Esophagus muscularis mucosa (tissue), 4 donors: ENCODE results near the gene HOXA7. TPM values are rescaled to one million over a fixed set of nuclear protein-coding genes. Genes with fewer than 3 reads are reported as not detected.

Experiments
- DNase-seq: peaks from one replicate; pipeline ENCODE4 v3.0.0-alpha.2; 2017; ENCODE audit errors: extremely low spot score
- H3K27ac ChIP-seq, 4 donors: fragments of 200-600 bp; sonication (generic); replicated peaks in 1 of 4; 1 replicate in 3 of 4; 2 replicates in 1 of 4; pipeline ENCODE4 v1.5.1; 2016 to 2019; ENCODE audit warnings: mild to moderate bottlenecking in 1 of 4
- H3K27me3 ChIP-seq, 4 donors: fragments of 200-600 bp; sonication (generic); one replicate each; pipeline versions ENCODE4 v1.5.1 to v1.6.0; 2016 to 2019
- H3K36me3 ChIP-seq, 4 donors: fragments of 200-600 bp; sonication (generic); one replicate each; pipeline ENCODE4 v1.5.1; 2016 to 2019
- H3K4me1 ChIP-seq, 4 donors: fragments of 200-600 bp; sonication (generic); one replicate each; pipeline ENCODE4 v1.5.1; 2016 to 2019
- H3K4me3 ChIP-seq, 4 donors: fragments of 200-600 bp; sonication (generic); 1 replicate in 2 of 4; 2 replicates in 2 of 4; pipeline ENCODE4 v1.5.1; 2016 to 2019; ENCODE audit warnings: mild to moderate bottlenecking in 4 of 4, moderate library complexity in 1 of 4
- H3K9me3 ChIP-seq, 4 donors: fragments of 200-600 bp; sonication (generic); 1 replicate in 3 of 4; 2 replicates in 1 of 4; pipeline ENCODE4 v1.5.1; 2016 to 2019
- EP300 ChIP-seq: sonication (generic); formaldehyde crosslinking; IDR thresholded peaks from one replicate; pipeline ENCODE4 v1.6.1; 2017; ENCODE audit warnings: antibody characterized with exemption
- POLR2A ChIP-seq: fragments of 450-650 bp; IDR thresholded peaks from one replicate; pipeline ENCODE4 v1.6.1; 2017; ENCODE audit warnings: antibody characterized with exemption, moderate library complexity, mild to moderate bottlenecking, low read depth
- POLR2AphosphoS5 ChIP-seq, 2 donors: sonication (generic); formaldehyde crosslinking; IDR thresholded peaks; one replicate each; pipeline ENCODE4 v1.6.1; 2017; ENCODE audit warnings: antibody characterized with exemption in 2 of 2
- WGBS: methylation state at CpG from one replicate; pipeline ENCODE4 v1.1.5; 2018; 5-methylcytosine and 5-hydroxymethylcytosine counted together
- intact Hi-C: fragments of 100-400 bp; cut with DNase I; formaldehyde crosslinking; loops from one replicate; pipeline ENCODE4 v1.15.1; 2023
- total RNA-seq, 4 donors: library from RNA; depleted of rRNA; stranded (reverse); fragments of >200 nt; gene quantifications; one replicate each; pipeline versions ENCODE4 v1.1.0 to v1.2.1, GENCODE V29; 2016
- TF ChIP-seq, protein P1 (sequence below), 3 experiments: fragments of 200-600 bp in 2 of 3; fragments of 450-650 bp in 1 of 3; sonication (generic) in 2 of 3; IDR thresholded peaks; one replicate each; pipeline ENCODE4 v1.5.1; 2017 to 2019; ENCODE audit warnings: antibody characterized with exemption in 3 of 3, mild to moderate bottlenecking in 2 of 3, moderate library complexity in 1 of 3

The HOXA7 gene
- total RNA-seq, 4 donors from 2014 or later = 0.33 to 1.7 (median 0.49) TPM

DNA sequence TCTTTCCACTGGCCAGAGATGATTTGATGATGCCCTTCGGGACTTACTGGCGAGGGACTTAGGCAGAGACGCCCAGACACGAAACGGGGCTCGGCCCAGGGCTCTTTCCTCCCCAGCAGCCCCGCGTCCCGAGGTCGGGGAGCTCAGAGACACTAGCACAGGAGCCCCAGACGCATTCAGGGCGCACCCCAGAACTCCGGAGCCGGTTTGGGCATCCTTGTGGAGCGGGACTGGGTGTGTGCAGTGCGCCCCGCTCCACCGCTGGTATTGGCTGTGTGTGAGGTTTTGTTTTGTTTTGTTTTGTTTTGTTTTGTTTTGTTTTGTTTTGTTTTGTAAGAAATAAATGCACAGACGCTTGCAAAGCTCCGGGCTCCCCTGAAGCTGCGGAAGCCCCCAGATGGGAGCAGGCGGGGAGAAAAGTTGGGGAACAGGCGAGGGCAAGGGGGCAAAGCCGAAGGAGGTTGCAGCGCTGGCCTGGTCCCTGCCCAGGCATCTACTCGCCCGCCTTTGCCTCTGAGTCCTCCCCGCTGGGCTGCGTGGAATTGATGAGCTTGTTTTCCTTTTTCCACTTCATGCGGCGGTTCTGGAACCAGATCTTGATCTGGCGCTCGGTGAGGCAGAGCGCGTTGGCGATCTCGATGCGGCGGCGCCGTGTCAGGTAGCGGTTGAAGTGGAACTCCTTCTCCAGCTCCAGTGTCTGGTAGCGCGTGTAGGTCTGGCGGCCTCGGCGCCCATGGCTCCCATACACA lies 11.1 kb downstream of the HOXA7 start:
- Histone ChIP-seq H3K27ac (no peak overlapping the region), H3K4me3 (peak overlapping the region in 1 of 4 donors; percentile 95), H3K36me3 (no peaks in the 10 kb centered on the region), H3K9me3 (no peaks in the 10 kb centered on the region), H3K27me3 (peaks cover 0 to 55% (median 13%) of the 10 kb centered on the region in 4 donors), H3K4me1 (peaks cover 22 to 32% (median 30%) of the 10 kb centered on the region in 4 donors)
- no peak for TF ChIP-seq EP300
- TF ChIP-seq POLR2A = no peak
- TF ChIP-seq, protein P1, sequence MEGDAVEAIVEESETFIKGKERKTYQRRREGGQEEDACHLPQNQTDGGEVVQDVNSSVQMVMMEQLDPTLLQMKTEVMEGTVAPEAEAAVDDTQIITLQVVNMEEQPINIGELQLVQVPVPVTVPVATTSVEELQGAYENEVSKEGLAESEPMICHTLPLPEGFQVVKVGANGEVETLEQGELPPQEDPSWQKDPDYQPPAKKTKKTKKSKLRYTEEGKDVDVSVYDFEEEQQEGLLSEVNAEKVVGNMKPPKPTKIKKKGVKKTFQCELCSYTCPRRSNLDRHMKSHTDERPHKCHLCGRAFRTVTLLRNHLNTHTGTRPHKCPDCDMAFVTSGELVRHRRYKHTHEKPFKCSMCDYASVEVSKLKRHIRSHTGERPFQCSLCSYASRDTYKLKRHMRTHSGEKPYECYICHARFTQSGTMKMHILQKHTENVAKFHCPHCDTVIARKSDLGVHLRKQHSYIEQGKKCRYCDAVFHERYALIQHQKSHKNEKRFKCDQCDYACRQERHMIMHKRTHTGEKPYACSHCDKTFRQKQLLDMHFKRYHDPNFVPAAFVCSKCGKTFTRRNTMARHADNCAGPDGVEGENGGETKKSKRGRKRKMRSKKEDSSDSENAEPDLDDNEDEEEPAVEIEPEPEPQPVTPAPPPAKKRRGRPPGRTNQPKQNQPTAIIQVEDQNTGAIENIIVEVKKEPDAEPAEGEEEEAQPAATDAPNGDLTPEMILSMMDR (IDR thresholded peaks at IDR 0.05) = no peak
- no peak for TF ChIP-seq POLR2AphosphoS5 (IDR thresholded peaks at IDR 0.05)
- intact Hi-C loops = loop anchor here (10.0 kb wide), 2 partner anchors 121 to 941 kb away; partner anchors contain the start of genes CBX3 and HNRNPA2B1
- 84% methylated on average over 43 of the region's 47 CpGs for WGBS
- no peak for DNase-seq

DNA sequence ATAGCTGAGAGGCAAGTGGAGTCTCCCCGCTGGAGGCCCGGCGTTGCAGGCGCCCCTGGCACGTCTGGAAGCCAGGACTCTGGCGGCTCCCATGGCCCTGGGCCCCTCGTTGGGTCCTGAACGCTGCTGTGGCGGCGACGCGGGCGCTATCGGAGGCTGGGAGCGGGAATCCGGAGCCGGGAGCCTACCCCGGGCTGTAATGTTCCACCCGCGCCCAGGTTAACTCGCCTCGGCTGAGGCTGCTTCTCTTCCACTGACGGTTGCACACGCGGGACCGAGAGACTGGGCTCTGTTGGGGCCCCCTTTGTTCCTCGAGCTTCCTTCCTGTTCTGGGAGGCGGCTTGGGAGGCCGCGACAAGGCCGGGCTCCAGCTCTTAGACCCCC lies 11.7 kb downstream of the HOXA7 start:
- 56% methylated on average over 30 of the region's 31 CpGs for WGBS
- Histone ChIP-seq H3K4me3 (peak overlapping the region; percentile 83 to 96 (median 90)), H3K36me3 (no peaks in the 10 kb centered on the region), H3K27me3 (peaks cover 0 to 51% (median 13%) of the 10 kb centered on the region in 4 donors), H3K27ac (no peak overlapping the region), H3K9me3 (no peaks in the 10 kb centered on the region), H3K4me1 (peaks cover 21 to 32% (median 31%) of the 10 kb centered on the region in 4 donors)
- TF ChIP-seq EP300 (no peak), POLR2A (no peak), POLR2AphosphoS5 (IDR thresholded peaks at IDR 0.05) (no peak)
- TF ChIP-seq, protein P1 (IDR thresholded peaks at IDR 0.05) = no peak
- no peak for DNase-seq
- intact Hi-C loops = loop anchor here (10.0 kb wide), 2 partner anchors 120 to 940 kb away; partner anchors contain the start of genes CBX3 and HNRNPA2B1

DNA sequence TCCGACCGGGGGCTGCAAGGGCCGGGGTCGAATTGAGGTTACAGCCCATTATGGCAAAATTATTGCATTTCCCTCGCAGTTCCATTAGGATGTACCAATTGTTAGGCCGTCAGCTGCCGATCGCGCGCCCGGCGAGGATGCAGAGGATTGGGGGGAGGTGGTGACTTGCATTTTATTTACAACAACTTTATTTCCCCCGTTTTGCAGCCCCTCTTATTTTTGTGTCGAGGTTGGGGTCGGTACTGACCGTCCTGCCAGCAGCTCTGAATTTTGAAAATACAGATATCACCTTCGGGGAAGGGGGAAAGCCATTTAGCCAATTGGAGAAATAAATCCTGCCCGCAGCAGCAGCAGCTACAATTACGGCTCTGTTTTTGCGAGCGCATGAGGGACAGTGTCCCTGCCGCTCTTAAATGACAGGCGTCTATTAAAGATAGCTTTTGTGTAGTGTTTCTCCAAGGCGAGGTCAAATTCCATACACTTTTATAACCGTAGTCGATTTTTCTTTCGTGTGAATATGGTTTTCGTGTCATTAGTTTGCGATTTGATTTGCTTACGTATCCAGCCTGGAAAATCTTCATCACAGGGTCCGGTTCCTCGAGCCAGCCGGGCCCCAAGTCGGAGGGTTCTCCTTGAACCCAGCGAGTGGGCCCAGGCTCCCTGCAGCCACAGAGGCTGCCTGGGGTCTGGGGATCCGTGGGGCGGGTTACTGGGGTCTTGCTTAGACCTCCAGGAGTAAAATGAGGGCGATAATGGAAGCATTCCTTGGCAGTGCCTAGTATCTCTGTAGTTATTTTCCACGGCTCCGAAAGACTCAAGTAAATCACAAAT lies 12.3 kb downstream of the HOXA7 start:
- H3K4me3 ChIP-seq = peak overlapping the region; percentile 83 to 96 (median 90)
- 43% methylated on average over 36 of the region's 40 CpGs for WGBS
- TF ChIP-seq POLR2AphosphoS5 (IDR thresholded peaks at IDR 0.05) (no peak), POLR2A (no peak), EP300 (no peak)
- TF ChIP-seq, protein P1 (IDR thresholded peaks at IDR 0.05) = no peak
- H3K27me3 ChIP-seq = peaks cover 0 to 50% (median 13%) of the 10 kb centered on the region in 4 donors
- H3K27ac ChIP-seq = peak overlapping the region in 3 of 4 donors; percentile 24 to 99 (median 96)
- H3K36me3 ChIP-seq = no peaks in the 10 kb centered on the region
- H3K9me3 ChIP-seq = no peaks in the 10 kb centered on the region
- H3K4me1 ChIP-seq = peaks cover 21 to 37% (median 33%) of the 10 kb centered on the region in 4 donors
- intact Hi-C loops = loop anchor here (2.0 to 10.0 kb wide), 4 partner anchors 45 to 939 kb away; partner anchors contain the start of genes CBX3 and HNRNPA2B1
- no peak for DNase-seq

DNA sequence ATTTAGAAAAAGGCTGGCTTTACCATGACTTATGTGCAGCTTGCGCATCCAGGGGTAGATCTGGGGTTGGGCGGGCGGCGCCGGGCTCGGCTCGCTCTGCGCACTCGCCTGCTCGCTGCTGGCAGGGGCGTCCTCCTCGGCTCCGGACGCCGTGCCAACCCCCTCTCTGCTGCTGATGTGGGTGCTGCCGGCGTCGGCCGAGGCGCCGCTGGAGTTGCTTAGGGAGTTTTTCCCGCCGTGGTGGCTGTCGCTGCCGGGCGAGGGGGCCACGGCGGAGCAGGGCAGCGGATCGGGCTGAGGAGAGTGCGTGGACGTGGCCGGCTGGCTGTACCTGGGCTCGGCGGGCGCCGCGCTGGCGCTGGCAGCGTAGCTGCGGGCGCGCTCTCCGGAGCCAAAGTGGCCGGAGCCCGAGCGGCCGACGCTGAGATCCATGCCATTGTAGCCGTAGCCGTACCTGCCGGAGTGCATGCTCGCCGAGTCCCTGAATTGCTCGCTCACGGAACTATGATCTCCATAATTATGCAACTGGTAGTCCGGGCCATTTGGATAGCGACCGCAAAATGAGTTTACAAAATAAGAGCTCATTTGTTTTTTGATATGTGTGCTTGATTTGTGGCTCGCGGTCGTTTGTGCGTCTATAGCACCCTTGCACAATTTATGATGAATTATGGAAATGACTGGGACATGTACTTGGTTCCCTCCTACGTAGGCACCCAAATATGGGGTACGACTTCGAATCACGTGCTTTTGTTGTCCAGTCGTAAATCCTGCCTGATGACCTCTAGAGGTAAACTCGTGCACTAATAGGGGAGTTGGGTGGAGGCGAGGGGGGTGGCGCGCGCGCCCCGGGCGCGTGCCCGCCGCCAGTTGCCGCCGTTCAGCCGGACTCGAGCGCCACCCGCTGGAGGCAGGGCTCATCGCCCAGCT lies 13.2 kb downstream of the HOXA7 start, which contains the start of gene HOXA5:
TSS of gene HOXA5 (minus strand) at position 659 of the 927 bp plus-strand sequence. CDS start at position 585, 74 bp downstream.
- H3K9me3 ChIP-seq = no peaks in the 10 kb centered on the region
- H3K4me1 ChIP-seq = peaks cover 19 to 43% (median 41%) of the 10 kb centered on the region in 4 donors
- peak; percentile 25 for TF ChIP-seq POLR2A
- TF ChIP-seq EP300 = peak; percentile 66
- TF ChIP-seq, protein P1 (IDR thresholded peaks at IDR 0.05) = peak; percentile 95 to 98 (median 95)
- TF ChIP-seq POLR2AphosphoS5 (IDR thresholded peaks at IDR 0.05) = peak; percentile 98 to 99
- H3K27ac ChIP-seq = peak within 1 kb of the TSS; percentile 96 to 99 (median 99)
- no peaks in the 10 kb centered on the region for H3K36me3 ChIP-seq
- 14% methylated on average over 35 of the region's 86 CpGs for WGBS
- DNase-seq = peak; percentile 94
- intact Hi-C loops = loop anchor here (2.0 to 10.0 kb wide), 4 partner anchors 44 to 938 kb away; partner anchors contain the start of genes CBX3 and HNRNPA2B1
- H3K4me3 ChIP-seq = peak within 1 kb of the TSS; percentile 83 to 96 (median 90)
- H3K27me3 ChIP-seq = peaks cover 0 to 42% (median 13%) of the 10 kb centered on the region in 4 donors
